ENCODE data around the gene TAF11.
"Not testable (repeated sequence)": the region's sequence is repeated elsewhere in the genome, so short reads cannot be mapped to it uniquely, and the experiment has no call there.

DNA sequence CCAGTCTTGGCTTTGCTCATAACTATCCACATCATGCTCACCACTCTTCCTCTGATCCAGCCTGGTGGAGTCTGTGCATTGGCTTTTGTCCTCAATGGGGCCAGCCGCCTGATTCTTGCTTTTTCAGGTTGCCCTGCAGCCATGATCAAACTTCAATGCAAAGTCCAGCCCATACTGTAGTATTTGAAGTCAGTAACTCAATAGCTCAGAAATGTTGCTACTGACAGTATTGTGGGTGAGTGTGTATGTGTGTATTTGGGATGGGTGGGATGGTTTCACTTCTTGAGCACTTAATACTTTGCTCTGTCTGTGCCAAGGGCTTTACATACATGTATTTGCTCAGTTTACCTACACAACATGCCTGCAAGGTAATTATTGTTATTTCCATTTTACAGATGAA is 11.9 kb upstream of the TAF11 start:
- not testable (repeated sequence) for TF ChIP-seq CTCF (IDR thresholded peaks at IDR 0.05; ENCODE audit: extremely low read depth in 1 of 2, insufficient read depth in 1 of 2, low read depth in 1 of 2, low read length in 2 of 2); EZH2 (IDR thresholded peaks at IDR 0.05; ENCODE audit: borderline replicate concordance, low read depth, low read length, severe bottlenecking); POLR2A (IDR thresholded peaks at IDR 0.05; ENCODE audit: low read depth, low read length); GATA2 (IDR thresholded peaks at IDR 0.05; ENCODE audit: insufficient read depth, insufficient read length, low read depth, low read length); POLR2AphosphoS5 (IDR thresholded peaks at IDR 0.05; ENCODE audit: insufficient read depth, low read depth, low read length); MYC (IDR thresholded peaks at IDR 0.05; ENCODE audit: low read depth, low read length)

Data from endothelial cell of umbilical vein (primary cell).